Measurements from ENCODE around the gene LRP1B.

LRP1B gene

GRCh38 chr2:142131010-142131669 is at the start of gene LRP1B:
Gene LRP1B, minus strand, starts transcription at chr2:142131016. Its CDS starts 287 bp downstream, at chr2:142130729.
- DNase-seq (ENCODE audit: low read depth) = peak; percentile 43

DNA sequence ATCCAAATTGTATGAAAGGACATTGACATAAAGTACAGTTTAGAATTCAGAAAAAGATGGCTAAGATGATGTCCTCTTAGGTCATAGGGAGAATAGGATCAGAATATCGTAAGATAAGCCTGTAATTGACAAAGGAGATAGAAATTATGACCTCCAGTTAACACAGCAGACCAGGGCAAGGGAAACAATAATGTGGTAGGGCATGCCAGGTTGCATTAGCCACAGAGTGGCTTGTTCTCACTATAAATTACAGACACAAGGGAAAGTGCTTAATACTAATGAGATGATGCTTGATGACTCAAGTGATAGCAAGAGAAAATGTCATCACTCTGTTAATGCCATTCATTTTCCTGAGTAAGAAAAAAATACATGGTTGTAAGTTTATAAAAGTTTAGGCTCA is 48.9 kb upstream of the LRP1B start:
- no peak for DNase-seq (ENCODE audit: low read depth)

- no peak for DNase-seq (ENCODE audit: low read depth)
These were observed 47.8 kb upstream of the LRP1B start for GRCh38 chr2:142178604-142179003.

DNA sequence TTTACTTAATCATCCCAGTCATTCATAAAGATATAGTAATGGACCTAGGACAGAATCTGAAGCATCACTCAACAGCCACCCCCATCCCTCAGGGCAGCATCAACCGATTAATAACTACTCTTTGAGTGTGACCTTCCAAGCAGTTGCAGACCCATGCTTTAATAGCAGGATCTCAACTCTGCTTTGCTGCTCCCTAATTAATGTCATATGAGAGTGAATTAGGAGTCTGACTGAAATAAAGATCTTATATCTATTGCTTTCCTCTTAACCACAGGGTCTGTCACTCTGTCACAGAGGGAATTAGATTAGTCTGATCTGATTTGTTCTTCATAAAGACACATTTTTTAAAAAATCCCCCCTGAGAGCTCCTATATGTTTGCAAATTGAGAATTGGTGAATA is 46.1 kb upstream of the LRP1B start:
- no peak for DNase-seq (ENCODE audit: low read depth)

- no peak for DNase-seq (ENCODE audit: low read depth)
These were observed 45.1 kb upstream of the LRP1B start for GRCh38 chr2:142175813-142176338.

DNA sequence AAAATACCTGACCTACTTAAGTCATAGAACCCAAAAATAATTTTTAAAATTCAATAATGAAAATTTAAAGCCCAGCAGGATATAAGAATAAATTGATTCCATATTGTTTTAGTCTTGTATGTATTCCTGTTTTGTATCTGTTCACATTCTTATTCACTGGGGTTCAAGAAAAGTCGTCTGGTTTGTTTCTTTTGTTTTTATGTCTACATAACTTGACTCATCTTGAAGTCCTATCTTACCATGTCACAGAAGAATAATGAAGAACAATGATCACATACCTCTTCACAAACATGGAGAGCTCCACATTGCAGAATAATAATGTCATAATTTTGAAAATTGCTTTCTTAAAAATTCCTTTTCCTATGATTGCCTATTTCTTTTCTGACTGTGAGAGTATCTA is 43.4 kb upstream of the LRP1B start:
- no peak for DNase-seq (ENCODE audit: low read depth)

DNA sequence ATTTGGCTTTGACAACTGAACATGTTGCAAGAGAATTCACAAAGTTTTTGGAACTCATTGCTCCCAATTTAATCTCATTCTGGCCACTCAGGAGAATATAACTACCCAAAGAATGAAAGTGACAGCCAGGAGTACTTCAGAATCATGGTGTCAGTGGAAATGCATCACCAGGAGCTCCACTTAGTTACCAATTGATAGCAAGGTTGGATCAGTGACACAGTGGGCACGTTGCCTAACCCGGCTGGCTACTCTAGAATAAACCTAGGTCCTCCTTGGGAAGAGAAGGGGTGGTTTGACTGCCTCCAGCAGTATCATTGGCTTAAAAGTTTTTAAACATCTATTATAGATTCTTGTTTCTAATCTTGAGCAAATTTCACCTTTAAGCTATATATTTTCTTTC is 40.0 kb upstream of the LRP1B start:
- DNase-seq (ENCODE audit: low read depth) = no peak

DNA sequence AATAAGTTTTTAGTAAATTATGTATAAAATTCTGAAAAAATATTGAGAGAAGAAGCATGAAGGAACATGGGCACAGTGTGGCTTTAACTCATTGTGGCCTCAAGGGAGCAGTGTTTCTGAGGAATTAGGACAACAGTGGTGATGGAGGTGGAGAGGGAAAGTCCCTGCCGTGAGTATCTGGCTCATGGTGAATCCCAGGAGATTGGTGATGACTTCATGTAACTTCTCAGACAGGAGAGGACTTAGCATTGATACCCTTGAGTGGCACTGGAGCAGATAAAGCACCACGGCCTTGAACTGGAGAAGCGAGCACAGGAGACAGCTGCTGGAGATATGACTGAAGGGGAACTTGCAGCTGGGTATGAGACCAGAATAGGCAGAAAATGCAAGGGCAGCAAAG is 35.0 kb upstream of the LRP1B start:
- DNase-seq (ENCODE audit: low read depth) = peak; percentile 52

DNA sequence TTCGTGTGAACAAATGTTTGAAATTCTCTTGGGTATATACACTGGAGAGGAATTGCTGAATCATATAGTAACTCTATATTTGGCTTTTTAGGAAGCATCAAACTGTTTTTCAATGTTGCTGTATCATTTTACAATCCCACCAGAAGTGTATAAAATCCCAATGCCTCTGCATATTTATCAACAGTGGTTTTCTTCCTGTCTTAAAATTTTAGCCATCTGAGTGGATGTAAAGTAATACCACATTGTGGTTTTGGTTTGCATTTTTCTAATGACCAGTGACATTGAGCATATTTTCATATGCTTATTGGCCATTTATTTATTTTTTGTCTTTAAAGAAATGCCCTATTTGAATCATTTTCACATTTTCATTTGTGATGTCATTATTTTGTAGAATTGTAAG is 22.8 kb upstream of the LRP1B start:
- DNase-seq (ENCODE audit: low read depth) = no peak

DNA sequence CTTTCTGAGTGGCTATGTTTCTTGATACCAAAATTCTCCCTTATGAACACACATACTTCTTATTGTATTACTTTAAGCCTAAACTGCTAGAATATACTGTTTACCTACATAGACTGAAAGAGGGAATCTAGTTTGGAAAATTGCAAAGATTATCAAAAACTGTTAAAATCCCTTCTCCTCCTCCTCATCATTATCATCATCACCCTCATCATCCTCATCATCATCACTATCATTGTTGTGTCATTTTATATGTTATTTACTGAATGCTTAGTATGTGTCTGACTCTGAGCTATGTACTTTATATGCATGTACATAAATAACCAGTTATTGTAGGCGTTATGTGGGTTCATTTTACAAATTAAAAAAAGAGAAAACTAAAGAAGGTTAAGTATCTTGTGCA is 19.6 kb upstream of the LRP1B start:
- DNase-seq (ENCODE audit: low read depth) = no peak

GRCh38 chr2:142144547-142144946 is 13.7 kb upstream of the LRP1B start:
- no peak for DNase-seq (ENCODE audit: low read depth)

- DNase-seq (ENCODE audit: low read depth) = no peak
These were observed 11.8 kb upstream of the LRP1B start for GRCh38 chr2:142142595-142142994.

DNA sequence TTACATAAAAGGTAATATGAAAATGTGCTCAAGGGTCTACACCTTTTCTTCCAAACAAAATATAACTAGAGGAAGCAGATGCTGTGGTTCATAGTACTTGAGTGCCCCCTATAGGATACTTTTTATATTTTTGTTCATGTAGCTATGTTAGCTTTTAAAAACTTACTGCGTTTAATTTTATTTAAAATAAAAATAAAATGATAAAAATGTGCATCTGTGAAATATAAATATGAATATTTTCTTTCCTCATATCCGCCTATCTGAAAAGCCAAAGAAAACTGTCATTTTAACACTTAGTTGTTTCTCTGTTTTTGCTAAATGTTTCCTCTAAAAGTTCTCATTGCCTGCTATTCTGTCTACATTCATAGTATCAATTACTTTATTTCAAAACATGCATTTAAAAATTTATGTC is 9.6 kb upstream of the LRP1B start:
- peak; percentile 21 for DNase-seq (ENCODE audit: low read depth)

- no peak for DNase-seq (ENCODE audit: low read depth)
These were observed 8.6 kb upstream of the LRP1B start for GRCh38 chr2:142139384-142139783.

- DNase-seq (ENCODE audit: low read depth) = no peak
These were observed 5.8 kb upstream of the LRP1B start for GRCh38 chr2:142136571-142136970.

- no peak for DNase-seq (ENCODE audit: low read depth)
These were observed 4.1 kb upstream of the LRP1B start for GRCh38 chr2:142134911-142135310.

- peak; percentile 42 for DNase-seq (ENCODE audit: low read depth)
These were observed 456 bp downstream of the LRP1B start for GRCh38 chr2:142130111-142131009.

DNA sequence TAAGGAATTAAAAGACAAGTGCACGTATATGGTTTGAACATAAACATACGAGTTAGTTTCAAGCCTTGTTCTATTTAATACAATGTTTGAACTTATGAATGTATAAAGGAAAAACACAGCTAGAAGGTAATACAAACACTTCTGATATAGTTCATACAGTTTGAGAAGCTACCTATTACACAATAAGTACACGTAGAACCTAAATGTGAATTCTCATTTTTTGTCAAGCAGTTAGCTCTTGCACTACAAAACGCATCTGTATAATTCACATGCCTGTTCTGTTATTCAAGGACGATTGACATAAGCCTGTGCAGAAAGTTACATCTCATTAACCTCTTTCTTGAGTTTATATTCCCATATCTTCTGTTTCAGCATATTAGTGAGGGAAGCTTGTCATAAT is 2.7 kb downstream of the LRP1B start:
- no peak for DNase-seq (ENCODE audit: low read depth)

DNA sequence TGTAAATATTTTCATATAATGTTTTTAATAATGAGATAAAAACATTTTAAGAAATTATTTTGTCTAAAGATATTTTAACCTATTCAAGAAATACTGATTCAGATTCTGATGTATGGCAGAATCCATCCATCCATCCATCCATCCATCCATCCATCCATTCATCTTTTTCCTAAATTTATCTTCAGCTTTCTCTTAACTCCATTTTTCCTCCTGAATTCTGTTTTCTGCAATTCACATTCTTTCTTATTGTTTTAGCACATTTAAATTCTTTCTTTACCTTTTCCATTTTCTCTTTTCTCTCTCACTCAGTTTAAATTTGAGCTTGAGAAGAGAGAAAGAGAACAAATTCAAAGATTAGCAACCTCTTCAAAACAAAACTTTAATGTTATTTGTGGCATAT is 3.6 kb downstream of the LRP1B start:
- no peak for DNase-seq (ENCODE audit: low read depth)

- no peak for DNase-seq (ENCODE audit: low read depth)
These were observed 6.1 kb downstream of the LRP1B start for GRCh38 chr2:142124706-142125105.

DNA sequence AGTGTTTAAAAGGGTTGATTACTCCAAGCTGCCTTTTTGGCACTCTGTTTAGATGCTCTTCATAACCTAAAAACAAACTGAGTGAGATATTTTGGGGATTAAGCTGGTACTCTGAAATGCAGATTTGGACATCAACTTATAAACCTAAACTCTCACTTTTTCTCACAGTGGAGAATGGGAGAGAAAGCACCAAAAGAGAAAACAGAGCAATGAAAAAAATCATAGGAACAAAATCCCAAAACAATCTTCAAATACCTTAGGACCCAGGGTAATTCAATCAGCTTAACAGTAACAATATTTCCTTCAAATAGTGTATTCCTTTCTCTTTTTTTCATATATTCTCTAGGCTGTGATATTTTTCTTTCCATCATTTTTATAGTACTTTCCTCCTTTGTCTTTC is 11.5 kb downstream of the LRP1B start:
- DNase-seq (ENCODE audit: low read depth) = no peak

DNA sequence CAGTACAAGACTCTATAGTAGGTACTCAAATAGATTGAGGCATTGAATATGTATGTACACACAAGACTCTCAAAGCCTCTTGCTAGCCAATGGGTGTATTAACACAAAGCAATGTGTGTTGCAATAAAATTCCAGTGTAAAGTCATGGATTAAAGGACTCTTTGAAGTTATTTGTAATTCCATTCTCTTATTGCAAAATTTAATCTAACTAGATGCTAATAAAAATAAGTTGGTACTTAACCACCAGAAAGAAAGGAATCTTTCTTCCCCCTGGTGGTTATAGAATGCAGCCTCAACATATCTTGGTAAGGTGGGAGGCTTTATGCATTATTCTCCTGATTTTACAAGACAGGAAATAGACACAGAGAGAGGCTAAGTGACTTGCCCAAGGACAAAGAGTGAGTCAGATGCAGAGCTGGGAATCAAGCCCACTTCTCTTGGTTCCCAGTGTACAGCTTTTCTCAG is 18.0 kb downstream of the LRP1B start:
- DNase-seq (ENCODE audit: low read depth) = peak; percentile 62

DNA sequence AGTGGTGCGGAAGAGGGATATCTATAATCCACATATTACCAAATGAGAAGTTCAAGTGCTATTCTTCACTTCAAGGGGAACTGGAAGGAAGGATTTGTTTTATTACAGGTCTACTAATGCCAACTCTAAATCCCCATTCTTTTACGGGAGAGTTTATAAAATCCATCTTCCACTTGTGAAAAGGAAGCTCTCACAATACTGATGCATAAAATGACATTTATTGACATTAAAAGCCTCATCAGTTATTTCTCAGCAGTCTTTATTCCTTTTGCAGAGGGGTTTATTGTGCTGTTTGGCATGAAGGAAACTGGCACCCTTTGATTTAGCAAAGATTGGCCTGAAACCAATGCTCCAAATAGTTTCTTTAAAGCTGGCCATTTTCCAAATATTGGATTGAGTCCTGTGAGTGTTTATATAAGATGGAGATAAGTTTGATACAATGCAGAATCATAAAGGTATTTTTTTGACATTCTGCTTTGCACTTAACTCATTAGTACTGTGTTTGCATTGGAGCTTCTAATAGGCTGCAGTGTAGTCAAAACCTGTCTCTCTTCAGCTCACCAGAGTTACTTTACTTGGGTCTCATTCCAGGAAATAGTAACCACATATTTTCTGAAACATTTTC is 26.6 kb downstream of the LRP1B start:
- no peak for DNase-seq (ENCODE audit: low read depth)

Measured in EH (cell line).